CD4-positive, alpha-beta T cell (primary cell): ENCODE measurements around the gene LIG3. TPM values are rescaled to one million over a fixed set of nuclear protein-coding genes. Genes with fewer than 3 reads are reported as not detected.
A peak's percentile ranks its signal among the peaks of the same experiment; 100 is the strongest.

Source experiments
- ATAC-seq: fragments of 200-7000 bp; cut with Tn5 transposase; one replicate; pipeline ENCODE4 v1.10.0; 2022; ENCODE audit warnings: mild to moderate bottlenecking; ENCODE audit not compliant: poor library complexity
- CTCF ChIA-PET: fragments of 350-600 bp; sonication (Branson Sonifier 250); formaldehyde crosslinking; loops from one replicate; lab custom pipeline; 2021; ENCODE audit warnings: antibody characterized with exemption, inconsistent platforms; lab: Charles Lee
- POLR2A ChIA-PET: fragments of 350-600 bp; sonication (Branson Sonifier 250); formaldehyde crosslinking; loops from one replicate; lab custom pipeline; 2021; ENCODE audit warnings: antibody characterized with exemption, inconsistent platforms; lab: Charles Lee
- DNase-seq, 14 experiments: peaks; one replicate each; pipeline ENCODE4 v3.0.0-alpha.2; 2013 to 2020; ENCODE audit warnings: mixed read lengths in 2 of 14
- H3K27ac ChIP-seq, 2 donors: one replicate each; pipeline versions ENCODE4 v1.5.1 to v1.7.0; 2013; ENCODE audit warnings: low read length in 2 of 2, low read depth in 1 of 2, mild to moderate bottlenecking in 1 of 2
- H3K27me3 ChIP-seq, 2 experiments: 1 replicate in 1 of 2; 2 replicates in 1 of 2; pipeline versions ENCODE4 v1.6.1 to v1.7.0; 2013; ENCODE audit warnings: low read length in 2 of 2, control low read depth in 1 of 2, mild to moderate bottlenecking in 1 of 2, moderate library complexity in 1 of 2; ENCODE audit not compliant: insufficient read depth in 2 of 2, control insufficient read depth in 1 of 2
- H3K36me3 ChIP-seq: one replicate; pipeline ENCODE4 v1.6.1; 2013; ENCODE audit warnings: low read length, control low read depth; ENCODE audit not compliant: insufficient read depth
- H3K4me1 ChIP-seq: one replicate; pipeline ENCODE4 v1.6.1; 2013; ENCODE audit warnings: low read length, control low read depth; ENCODE audit not compliant: insufficient read depth
- H3K4me3 ChIP-seq: one replicate; pipeline ENCODE4 v1.5.1; 2013; ENCODE audit warnings: mild to moderate bottlenecking, low read length, moderate library complexity
- H3K9me3 ChIP-seq, 2 experiments: 1 replicate in 1 of 2; 2 replicates in 1 of 2; pipeline versions ENCODE4 v1.6.1 to v1.7.0; 2013; ENCODE audit warnings: low read length in 2 of 2, mild to moderate bottlenecking in 2 of 2, control low read depth in 1 of 2, moderate library complexity in 1 of 2; ENCODE audit not compliant: control insufficient read depth in 1 of 2, insufficient read depth in 1 of 2
- H3K27ac Mint-ChIP-seq: one replicate; pipeline ENCODE4 v1.8.0; 2020; ENCODE audit warnings: mixed read lengths
- H3K27me3 Mint-ChIP-seq: one replicate; pipeline ENCODE4 v1.8.0; 2021; ENCODE audit warnings: mixed read lengths
- H3K36me3 Mint-ChIP-seq: one replicate; pipeline ENCODE4 v1.8.0; 2021; ENCODE audit warnings: low read depth, mixed read lengths
- H3K4me1 Mint-ChIP-seq: one replicate; pipeline ENCODE4 v1.8.0; 2021; ENCODE audit warnings: low read depth, mixed read lengths
- H3K4me3 Mint-ChIP-seq: one replicate; pipeline ENCODE4 v1.8.0; 2020; ENCODE audit warnings: mild to moderate bottlenecking, mixed read lengths
- H3K9me3 Mint-ChIP-seq: one replicate; pipeline ENCODE4 v1.8.0; 2020; ENCODE audit warnings: mixed read lengths
- intact Hi-C, 2 experiments: fragments of 100-400 bp; cut with DNase I in 1 of 2; cut with micrococcal nuclease in 1 of 2; formaldehyde crosslinking; loops; one replicate each; pipeline versions ENCODE4 v1.15.1 to v1.9.0; 2023 to 2025; cut with DNase I, micrococcal nuclease
- total RNA-seq, 174 experiments: library from RNA in 2 of 174; stranded (reverse) in 2 of 174; gene quantifications; one replicate each; pipeline ENCODE4 v1.2.3 and lab custom pipeline; 2021 to 2026
- TF ChIP-seq, protein P1 (sequence below): fragments of 200-600 bp; IDR thresholded peaks from one replicate; pipeline ENCODE4 v1.8.0; 2022; ENCODE audit warnings: antibody characterized with exemption, mild to moderate bottlenecking

The LIG3 gene
- total RNA-seq, 2 experiments from 2014 or later: 44.6 to 49.1 TPM

GRCh38 chr17:35011671-35012216 is 31.4 kb downstream of the LIG3 start:
- Mint-ChIP-seq H3K4me1 (peaks cover 6% of the 10 kb centered on the region), H3K36me3 (peaks cover 99% of the 10 kb centered on the region), H3K9me3 (no peaks in the 10 kb centered on the region), H3K27me3 (no peaks in the 10 kb centered on the region), H3K27ac (peak overlapping the region; percentile 30), H3K4me3 (no peak overlapping the region)
- DNase-seq (no peak), ATAC-seq (no peak)
- Histone ChIP-seq H3K4me1 (no peaks in the 10 kb centered on the region), H3K9me3 (no peaks in the 10 kb centered on the region), H3K27me3 (no peaks in the 10 kb centered on the region), H3K36me3 (peaks cover 86% of the 10 kb centered on the region), H3K4me3 (no peak overlapping the region), H3K27ac (no peak overlapping the region)
- CTCF ChIA-PET: no interaction called here
- POLR2A ChIA-PET: interaction anchor here (1.9 kb wide), 1 partner anchor 51 kb away, joined by 6 read pairs; the partner anchor contains the start of gene RFFL
- TF ChIP-seq, protein P1, sequence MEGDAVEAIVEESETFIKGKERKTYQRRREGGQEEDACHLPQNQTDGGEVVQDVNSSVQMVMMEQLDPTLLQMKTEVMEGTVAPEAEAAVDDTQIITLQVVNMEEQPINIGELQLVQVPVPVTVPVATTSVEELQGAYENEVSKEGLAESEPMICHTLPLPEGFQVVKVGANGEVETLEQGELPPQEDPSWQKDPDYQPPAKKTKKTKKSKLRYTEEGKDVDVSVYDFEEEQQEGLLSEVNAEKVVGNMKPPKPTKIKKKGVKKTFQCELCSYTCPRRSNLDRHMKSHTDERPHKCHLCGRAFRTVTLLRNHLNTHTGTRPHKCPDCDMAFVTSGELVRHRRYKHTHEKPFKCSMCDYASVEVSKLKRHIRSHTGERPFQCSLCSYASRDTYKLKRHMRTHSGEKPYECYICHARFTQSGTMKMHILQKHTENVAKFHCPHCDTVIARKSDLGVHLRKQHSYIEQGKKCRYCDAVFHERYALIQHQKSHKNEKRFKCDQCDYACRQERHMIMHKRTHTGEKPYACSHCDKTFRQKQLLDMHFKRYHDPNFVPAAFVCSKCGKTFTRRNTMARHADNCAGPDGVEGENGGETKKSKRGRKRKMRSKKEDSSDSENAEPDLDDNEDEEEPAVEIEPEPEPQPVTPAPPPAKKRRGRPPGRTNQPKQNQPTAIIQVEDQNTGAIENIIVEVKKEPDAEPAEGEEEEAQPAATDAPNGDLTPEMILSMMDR: no peak
- intact Hi-C loops: no loop called here

DNA sequence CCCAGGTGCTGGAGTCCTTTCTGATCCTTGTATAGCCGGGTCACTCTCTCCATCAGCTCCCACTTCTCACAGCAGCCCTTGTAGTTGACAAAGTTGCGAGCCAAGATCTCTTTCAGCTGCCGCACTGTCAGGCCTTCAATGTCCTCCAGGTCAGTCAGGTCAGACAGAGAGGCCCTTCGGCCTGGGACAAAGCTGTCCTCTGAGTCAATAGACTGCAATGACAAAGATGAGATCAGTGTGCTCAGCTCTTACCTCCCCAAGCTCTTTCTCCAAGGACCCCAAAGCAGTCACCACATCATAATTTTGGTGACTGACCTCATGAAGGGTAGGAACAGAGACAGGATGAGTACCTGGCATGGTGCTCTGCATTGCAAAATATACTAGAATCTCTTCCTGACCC is 36.1 kb downstream of the LIG3 start:
- TF ChIP-seq, protein P1: no peak
- CTCF ChIA-PET: interaction anchor here (1.2 kb wide), 1 partner anchor 38 kb away, joined by 3 read pairs; no protein-coding TSS in a partner anchor
- POLR2A ChIA-PET: interaction anchor here (0.7 kb wide), 1 partner anchor 10 kb away, joined by 3 read pairs; no protein-coding TSS in a partner anchor
- Mint-ChIP-seq H3K4me1 (peaks cover 18% of the 10 kb centered on the region), H3K27me3 (no peaks in the 10 kb centered on the region), H3K27ac (no peak overlapping the region), H3K4me3 (no peak overlapping the region), H3K36me3 (peaks cover 100% of the 10 kb centered on the region), H3K9me3 (no peaks in the 10 kb centered on the region)
- Histone ChIP-seq H3K36me3 (peaks cover 89% of the 10 kb centered on the region), H3K27me3 (no peaks in the 10 kb centered on the region), H3K4me1 (peaks cover 6% of the 10 kb centered on the region), H3K9me3 (no peaks in the 10 kb centered on the region), H3K4me3 (no peak overlapping the region), H3K27ac (no peak overlapping the region)
- ATAC-seq (no peak), DNase-seq (no peak)
- intact Hi-C loops: no loop called here

DNA sequence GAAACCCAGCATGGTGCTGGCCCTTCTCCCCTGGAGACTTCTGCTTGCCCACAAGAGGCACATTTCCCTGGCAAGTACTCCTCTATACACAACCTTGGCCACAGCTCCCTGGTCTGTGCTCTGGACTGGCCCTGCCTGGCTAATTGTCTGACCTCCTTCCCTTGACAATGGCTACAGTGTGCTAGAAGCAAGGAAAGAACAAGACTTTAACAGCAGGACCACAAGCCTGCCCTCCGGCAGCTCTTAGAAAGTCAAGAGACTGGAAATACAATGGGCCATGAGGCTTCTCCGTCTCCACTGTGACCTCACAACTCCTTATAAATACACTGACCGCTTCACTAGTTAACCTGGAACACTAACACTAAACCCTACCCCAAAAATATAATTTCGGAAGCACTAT is 36.7 kb downstream of the LIG3 start:
- no peak overlapping the region for H3K4me3 ChIP-seq
- H3K9me3 Mint-ChIP-seq: no peaks in the 10 kb centered on the region
- H3K9me3 ChIP-seq: no peaks in the 10 kb centered on the region
- H3K27me3 Mint-ChIP-seq: no peaks in the 10 kb centered on the region
- intact Hi-C loops: no loop called here
- H3K27me3 ChIP-seq: no peaks in the 10 kb centered on the region
- ChIA-PET CTCF (interaction anchor here (3.1 kb wide), 1 partner anchor 73 kb away, joined by 10 read pairs; no protein-coding TSS in a partner anchor), POLR2A (no interaction called here)
- H3K4me1 Mint-ChIP-seq: peaks cover 25% of the 10 kb centered on the region
- ATAC-seq (no peak), DNase-seq (no peak)
- peaks cover 13% of the 10 kb centered on the region for H3K4me1 ChIP-seq
- H3K27ac ChIP-seq: no peak overlapping the region
- peaks cover 82% of the 10 kb centered on the region for H3K36me3 ChIP-seq
- TF ChIP-seq, protein P1: no peak
- peaks cover 99% of the 10 kb centered on the region for H3K36me3 Mint-ChIP-seq
- no peak overlapping the region for H3K4me3 Mint-ChIP-seq
- no peak overlapping the region for H3K27ac Mint-ChIP-seq
